AG10803 (cell line): ENCODE results near the gene XPO1.
"Not testable (repeated sequence)": the region's sequence is repeated elsewhere in the genome, so short reads cannot be mapped to it uniquely, and the experiment has no call there.

Experiments
- DNase-seq: peaks from one replicate; pipeline ENCODE4 v3.0.0; 2010; ENCODE audit warnings: low read depth
- H3K4me3 ChIP-seq: 2 replicates; pipeline ENCODE4 v1.5.1; 2011; ENCODE audit warnings: mild to moderate bottlenecking, low read length, control low read depth
- CTCF ChIP-seq: conservative IDR thresholded peaks from 2 replicates; pipeline ENCODE4 v1.5.1; 2011; ENCODE audit warnings: mild to moderate bottlenecking, low read length, control low read depth, inconsistent platforms

Gene XPO1

GRCh38 chr2:61510674-61511671 is 27.2 kb downstream of the XPO1 start:
- no peak for TF ChIP-seq CTCF
- H3K4me3 ChIP-seq = no peak overlapping the region
- no peak for DNase-seq

DNA sequence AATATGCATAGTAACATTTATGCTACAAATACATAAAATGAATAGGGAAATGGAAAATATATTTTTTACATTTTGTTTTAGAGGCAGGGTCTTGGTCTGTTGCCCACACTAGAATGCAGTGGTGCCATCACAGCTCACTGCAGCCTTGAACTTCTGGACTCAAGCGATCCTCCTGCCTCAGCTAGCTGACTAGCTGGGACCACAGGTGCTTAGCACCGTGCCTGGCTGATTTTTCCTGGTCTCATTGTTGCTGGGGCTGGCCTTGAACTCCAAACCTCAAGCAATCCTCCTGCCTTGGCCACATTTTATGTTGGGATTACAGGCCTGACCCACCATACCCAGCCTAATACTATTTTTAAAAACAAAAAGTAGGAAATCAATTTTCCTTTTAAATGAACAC is 33.2 kb downstream of the XPO1 start:
- no peak for DNase-seq
- TF ChIP-seq CTCF = no peak

DNA sequence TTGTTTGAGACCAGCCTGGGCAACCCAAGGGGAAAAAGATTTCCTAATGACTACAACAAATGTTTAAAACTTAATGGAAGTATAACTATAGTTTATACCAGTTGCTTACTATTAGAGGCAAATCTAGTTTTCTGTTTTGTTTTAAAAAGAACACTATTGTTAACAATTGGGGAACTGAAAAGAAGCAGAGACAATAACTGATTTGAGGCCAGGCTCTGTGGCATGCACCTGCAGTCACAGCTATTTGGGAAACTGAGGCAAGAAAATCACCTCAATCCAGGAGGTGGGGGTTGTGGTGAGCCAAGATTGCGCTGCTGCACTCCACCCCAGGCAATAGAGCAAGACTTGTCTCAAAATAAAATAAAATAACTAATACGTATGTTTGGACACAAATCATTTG is 39.1 kb downstream of the XPO1 start:
- DNase-seq = no peak
- H3K4me3 ChIP-seq = no peak overlapping the region
- no peak for TF ChIP-seq CTCF

More for the DNA sequence above, 33.2 kb downstream of the XPO1 start:
- H3K4me3 ChIP-seq = no peak overlapping the region

- TF ChIP-seq CTCF = no peak
- DNase-seq = peak; percentile 23
- no peak overlapping the region for H3K4me3 ChIP-seq
These were observed 44.6 kb downstream of the XPO1 start for GRCh38 chr2:61493523-61493942.

DNA sequence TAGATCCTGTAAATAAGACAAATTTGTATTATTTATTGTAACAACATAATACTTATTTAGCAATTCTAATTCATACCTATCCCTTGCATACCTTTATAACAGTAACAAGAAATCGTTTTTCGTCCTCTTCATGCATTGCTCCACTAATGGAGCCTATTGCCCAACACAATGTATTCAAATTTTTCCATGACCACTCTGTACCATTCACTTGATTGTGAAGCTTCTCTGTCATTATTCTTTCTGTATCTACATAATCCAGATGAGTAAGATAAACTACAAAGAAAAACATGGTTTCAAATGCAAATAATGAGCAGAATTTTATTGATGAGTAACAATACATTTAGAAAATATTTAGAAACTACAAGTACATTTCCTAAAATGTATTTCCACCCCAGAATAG is 45.7 kb downstream of the XPO1 start:
- no peak for TF ChIP-seq CTCF
- no peak overlapping the region for H3K4me3 ChIP-seq
- no peak for DNase-seq

- no peak overlapping the region for H3K4me3 ChIP-seq
- no peak for TF ChIP-seq CTCF
- DNase-seq = no peak
These were observed 52.9 kb downstream of the XPO1 start for GRCh38 chr2:61485281-61485680.

- no peak for TF ChIP-seq CTCF
- H3K4me3 ChIP-seq = no peak overlapping the region
- DNase-seq = no peak
These were observed 60.1 kb downstream of the XPO1 start for GRCh38 chr2:61478086-61478485.

DNA sequence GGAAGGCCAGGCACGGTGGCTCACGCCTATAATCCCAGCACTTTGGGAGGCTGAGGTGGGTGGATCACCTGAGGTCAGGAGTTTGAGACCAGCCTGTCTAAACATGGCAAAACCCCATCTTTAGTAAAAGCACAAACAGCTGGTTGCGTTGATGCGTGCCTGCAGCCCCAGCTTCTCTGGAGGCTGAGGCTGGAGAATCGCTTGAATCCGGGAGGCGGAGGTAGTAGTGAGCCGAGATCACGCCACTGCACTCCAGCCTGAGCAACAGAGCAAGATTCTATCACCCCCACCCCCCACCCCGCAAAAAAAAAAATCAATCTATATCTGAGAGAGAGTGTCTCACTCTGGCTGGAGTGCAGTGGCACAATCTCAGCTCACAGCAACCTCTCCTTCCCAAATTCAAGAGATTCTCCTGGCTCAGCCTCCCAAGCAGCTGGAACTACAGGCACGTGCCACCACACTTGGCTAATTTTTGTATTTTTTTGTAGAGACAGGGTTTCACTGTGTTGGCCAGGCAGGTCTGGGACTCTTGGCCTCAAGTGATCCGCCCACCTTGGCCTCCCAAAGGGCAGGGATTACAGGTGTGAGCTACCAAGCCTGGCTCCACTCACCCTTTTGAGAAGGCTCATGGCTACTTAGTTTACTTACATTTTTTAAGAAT is 61.1 kb downstream of the XPO1 start:
- not testable (repeated sequence) for H3K4me3 ChIP-seq, DNase-seq
